OCI-LY1 (cell line): ENCODE results near the gene GKN2.

Experiments used
- H2AFZ ChIP-seq: fragments of 200-600 bp; sonication (generic), shearing (Covaris generic); 2 replicates; pipeline ENCODE4 v1.6.0; 2014; ENCODE audit warnings: antibody characterized with exemption, mild to moderate bottlenecking, low read length
- H3F3A ChIP-seq: fragments of 200-600 bp; sonication (generic), shearing (Covaris generic); 2 replicates; pipeline ENCODE4 v1.6.0; 2014; ENCODE audit warnings: mild to moderate bottlenecking, antibody characterized with exemption, low read length, moderate library complexity; ENCODE audit not compliant: insufficient read depth
- H3K27ac ChIP-seq: fragments of 200-600 bp; sonication (generic); 2 replicates; pipeline ENCODE4 v1.5.1; 2014; ENCODE audit warnings: low read length, mixed run types, mild to moderate bottlenecking, low read depth; ENCODE audit not compliant: poor library complexity, severe bottlenecking
- H3K27me3 ChIP-seq: fragments of 200-600 bp; sonication (generic); 2 replicates; pipeline ENCODE4 v1.6.0; 2014; ENCODE audit warnings: antibody characterized with exemption, mild to moderate bottlenecking, low read length, moderate library complexity; ENCODE audit not compliant: insufficient read depth
- H3K36me3 ChIP-seq: fragments of 200-600 bp; sonication (generic); 2 replicates; pipeline ENCODE4 v1.6.1; 2014; ENCODE audit warnings: mild to moderate bottlenecking, antibody characterized with exemption, low read length, moderate library complexity, mixed read lengths; ENCODE audit not compliant: insufficient read depth
- H3K4me1 ChIP-seq: fragments of 200-600 bp; sonication (generic); 2 replicates; pipeline ENCODE4 v1.5.1; 2014; ENCODE audit warnings: mild to moderate bottlenecking, low read length, moderate library complexity; ENCODE audit not compliant: insufficient read depth, severe bottlenecking
- H3K4me2 ChIP-seq: fragments of 200-600 bp; sonication (generic), shearing (Covaris generic); 2 replicates; pipeline ENCODE4 v1.6.1; 2014; ENCODE audit warnings: low read length
- H3K4me3 ChIP-seq: fragments of 200-600 bp; sonication (generic); 2 replicates; pipeline ENCODE4 v1.5.1; 2014; ENCODE audit warnings: low read length, low read depth, mild to moderate bottlenecking, mixed read lengths; ENCODE audit not compliant: poor library complexity, severe bottlenecking
- H3K79me2 ChIP-seq: fragments of 200-600 bp; shearing (Covaris generic); 2 replicates; pipeline ENCODE4 v1.6.1; 2016; ENCODE audit warnings: mixed run types, low read length, mixed read lengths; ENCODE audit not compliant: insufficient read depth
- H3K9ac ChIP-seq: fragments of 200-600 bp; sonication (generic), shearing (Covaris generic); 2 replicates; pipeline ENCODE4 v1.6.1; 2014; ENCODE audit warnings: mild to moderate bottlenecking, low read length, mixed read lengths
- H3K9me2 ChIP-seq: fragments of 200-600 bp; sonication (generic), shearing (Covaris generic); 2 replicates; pipeline ENCODE4 v1.6.1; 2014; ENCODE audit warnings: low read depth, mild to moderate bottlenecking, low read length, mixed read lengths
- H3K9me3 ChIP-seq: fragments of 200-600 bp; shearing (Covaris generic); 2 replicates; pipeline ENCODE4 v1.6.1; 2014; ENCODE audit warnings: low read length, mixed read lengths
- H4K20me1 ChIP-seq: fragments of 200-600 bp; sonication (generic), shearing (Covaris generic); 2 replicates; pipeline ENCODE4 v1.6.0; 2016; ENCODE audit warnings: mild to moderate bottlenecking, low read length; ENCODE audit not compliant: insufficient read depth
- EZH2 ChIP-seq: fragments of 200-600 bp; sonication (generic), shearing (Covaris generic); IDR thresholded peaks from 2 replicates; pipeline ENCODE4 v1.8.0; 2017; ENCODE audit warnings: borderline replicate concordance, mixed run types, mild to moderate bottlenecking, antibody characterized with exemption, low read length, moderate library complexity, mixed read lengths
- TF ChIP-seq, protein P1 (sequence below): fragments of 200-600 bp; sonication (generic), shearing (Covaris generic); IDR thresholded peaks from 2 replicates; pipeline ENCODE4 v1.5.1; 2017; ENCODE audit warnings: mild to moderate bottlenecking, antibody characterized with exemption, low read length, moderate library complexity, mixed read lengths

GKN2 gene

DNA sequence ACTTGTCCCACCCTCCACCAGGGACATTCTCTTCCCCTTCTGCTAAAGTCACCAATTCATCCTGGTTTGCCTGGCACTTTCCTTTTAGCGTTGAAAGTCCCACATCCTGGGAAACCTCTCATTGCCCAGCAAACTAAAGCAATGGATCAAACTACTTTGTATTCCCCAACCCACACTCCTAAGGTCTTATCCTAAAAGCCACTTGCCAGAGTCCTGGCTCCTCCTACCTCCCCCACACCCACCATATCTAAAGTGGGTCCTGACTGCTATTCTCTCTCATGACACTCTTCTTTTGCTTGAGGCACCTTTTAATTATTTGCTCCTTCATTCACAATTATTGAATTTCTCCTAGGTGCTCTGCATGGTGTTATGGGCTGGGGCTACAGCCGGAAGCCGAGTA is 40.6 kb downstream of the GKN2 start:
- H3K4me3 ChIP-seq, result no peak overlapping the region
- no peaks in the 10 kb centered on the region for H3K27me3 ChIP-seq
- no peak overlapping the region for H3K9ac ChIP-seq
- H3F3A ChIP-seq, result no peaks in the 10 kb centered on the region
- no peaks in the 10 kb centered on the region for H3K79me2 ChIP-seq
- H3K9me3 ChIP-seq, result no peaks in the 10 kb centered on the region
- H3K27ac ChIP-seq, result no peak overlapping the region
- peaks cover 23% of the 10 kb centered on the region for H3K4me1 ChIP-seq
- H3K4me2 ChIP-seq, result no peak overlapping the region
- no peaks in the 10 kb centered on the region for H4K20me1 ChIP-seq
- TF ChIP-seq, protein P1, sequence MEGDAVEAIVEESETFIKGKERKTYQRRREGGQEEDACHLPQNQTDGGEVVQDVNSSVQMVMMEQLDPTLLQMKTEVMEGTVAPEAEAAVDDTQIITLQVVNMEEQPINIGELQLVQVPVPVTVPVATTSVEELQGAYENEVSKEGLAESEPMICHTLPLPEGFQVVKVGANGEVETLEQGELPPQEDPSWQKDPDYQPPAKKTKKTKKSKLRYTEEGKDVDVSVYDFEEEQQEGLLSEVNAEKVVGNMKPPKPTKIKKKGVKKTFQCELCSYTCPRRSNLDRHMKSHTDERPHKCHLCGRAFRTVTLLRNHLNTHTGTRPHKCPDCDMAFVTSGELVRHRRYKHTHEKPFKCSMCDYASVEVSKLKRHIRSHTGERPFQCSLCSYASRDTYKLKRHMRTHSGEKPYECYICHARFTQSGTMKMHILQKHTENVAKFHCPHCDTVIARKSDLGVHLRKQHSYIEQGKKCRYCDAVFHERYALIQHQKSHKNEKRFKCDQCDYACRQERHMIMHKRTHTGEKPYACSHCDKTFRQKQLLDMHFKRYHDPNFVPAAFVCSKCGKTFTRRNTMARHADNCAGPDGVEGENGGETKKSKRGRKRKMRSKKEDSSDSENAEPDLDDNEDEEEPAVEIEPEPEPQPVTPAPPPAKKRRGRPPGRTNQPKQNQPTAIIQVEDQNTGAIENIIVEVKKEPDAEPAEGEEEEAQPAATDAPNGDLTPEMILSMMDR, result no peak
- TF ChIP-seq EZH2, result no peak
- H3K36me3 ChIP-seq, result no peaks in the 10 kb centered on the region
- H2AFZ ChIP-seq, result no peak overlapping the region
- no peaks in the 10 kb centered on the region for H3K9me2 ChIP-seq

- Histone ChIP-seq H4K20me1 (no peaks in the 10 kb centered on the region), H3K9me2 (no peaks in the 10 kb centered on the region)
Observed at GRCh38 chr2:68911709-68912108, 41.0 kb downstream of the GKN2 start.

GRCh38 chr2:68911246-68911645 is 41.4 kb downstream of the GKN2 start:
- Histone ChIP-seq H3F3A (no peaks in the 10 kb centered on the region), H4K20me1 (no peaks in the 10 kb centered on the region), H3K4me1 (peaks cover 32% of the 10 kb centered on the region), H3K27me3 (no peaks in the 10 kb centered on the region), H3K9me2 (no peaks in the 10 kb centered on the region), H3K27ac (no peak overlapping the region), H2AFZ (no peak overlapping the region), H3K36me3 (no peaks in the 10 kb centered on the region), H3K4me2 (no peak overlapping the region), H3K9me3 (no peaks in the 10 kb centered on the region), H3K9ac (no peak overlapping the region), H3K79me2 (no peaks in the 10 kb centered on the region), H3K4me3 (no peak overlapping the region)
- TF ChIP-seq, protein P1, result no peak
- no peak for TF ChIP-seq EZH2

More at GRCh38 chr2:68911709-68912108, 41.0 kb downstream of the GKN2 start:
- TF ChIP-seq, protein P1, result no peak
- TF ChIP-seq EZH2, result no peak
- Histone ChIP-seq H3F3A (no peaks in the 10 kb centered on the region), H3K9me3 (no peaks in the 10 kb centered on the region), H3K36me3 (no peaks in the 10 kb centered on the region), H3K9ac (no peak overlapping the region), H2AFZ (no peak overlapping the region), H3K79me2 (no peaks in the 10 kb centered on the region), H3K27ac (no peak overlapping the region), H3K4me3 (no peak overlapping the region), H3K4me2 (no peak overlapping the region), H3K27me3 (no peaks in the 10 kb centered on the region), H3K4me1 (peaks cover 27% of the 10 kb centered on the region)
